Measurements from ENCODE around the gene ZRANB1. TPM values are rescaled to one million over a fixed set of nuclear protein-coding genes. Genes with fewer than 3 reads are reported as not detected.
A peak's percentile ranks its signal among the peaks of the same experiment; 100 is the strongest.

Gene ZRANB1
- total RNA-seq, 6 donors from 2014 or later, result 14.6 to 35.4 (median 17.1) TPM

DNA sequence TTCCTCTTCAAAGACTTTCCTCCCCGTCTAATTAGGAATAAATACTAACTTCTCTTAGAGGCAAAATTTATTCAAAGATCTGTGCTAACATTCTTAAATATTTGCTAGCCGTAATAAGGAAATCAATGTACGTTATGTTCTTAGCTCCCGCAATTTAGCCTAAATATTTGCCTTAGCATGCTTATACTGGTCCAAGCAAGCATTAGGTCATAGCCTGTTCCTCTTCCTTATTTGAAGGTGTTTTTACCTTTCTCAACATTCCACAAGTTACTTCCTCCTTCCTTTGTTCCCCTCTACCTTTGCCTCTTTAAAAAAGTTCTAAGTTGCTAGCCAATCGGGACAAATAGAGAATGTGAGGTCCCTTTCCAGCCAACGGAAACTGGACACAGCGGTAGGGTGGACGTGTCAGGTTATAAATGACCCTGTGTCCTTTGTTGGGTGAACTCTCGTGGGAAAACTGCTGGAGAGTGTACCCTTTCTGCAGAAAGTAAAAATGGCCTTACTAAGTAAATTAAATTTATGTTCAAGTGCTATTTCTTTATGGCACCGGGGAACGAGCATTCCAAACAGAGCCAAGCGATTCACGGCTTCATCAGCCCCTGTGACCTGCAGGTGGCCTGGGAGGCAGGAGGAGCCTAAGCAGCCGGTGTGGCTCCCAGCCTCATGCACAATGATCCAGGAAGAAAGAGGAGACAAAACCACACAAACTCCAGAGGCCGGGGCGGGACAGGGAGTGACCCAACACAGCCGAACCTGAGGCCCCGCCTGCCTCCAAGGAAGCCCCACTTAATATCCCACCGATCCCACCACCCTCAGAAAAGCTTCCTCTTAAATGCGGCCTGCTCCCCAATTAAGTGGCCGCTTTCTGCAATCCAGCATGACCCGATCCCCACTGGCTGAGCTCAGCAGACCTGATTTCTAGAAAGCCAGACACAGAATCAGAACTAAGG, 67.0 kb downstream of the ZRANB1 start:
- TF ChIP-seq POLR2AphosphoS5 (IDR thresholded peaks at IDR 0.05) (no peak), POLR2A (IDR thresholded peaks at IDR 0.05) (no peak), EP300 (IDR thresholded peaks at IDR 0.05) (no peak)
- TF ChIP-seq, protein P1, sequence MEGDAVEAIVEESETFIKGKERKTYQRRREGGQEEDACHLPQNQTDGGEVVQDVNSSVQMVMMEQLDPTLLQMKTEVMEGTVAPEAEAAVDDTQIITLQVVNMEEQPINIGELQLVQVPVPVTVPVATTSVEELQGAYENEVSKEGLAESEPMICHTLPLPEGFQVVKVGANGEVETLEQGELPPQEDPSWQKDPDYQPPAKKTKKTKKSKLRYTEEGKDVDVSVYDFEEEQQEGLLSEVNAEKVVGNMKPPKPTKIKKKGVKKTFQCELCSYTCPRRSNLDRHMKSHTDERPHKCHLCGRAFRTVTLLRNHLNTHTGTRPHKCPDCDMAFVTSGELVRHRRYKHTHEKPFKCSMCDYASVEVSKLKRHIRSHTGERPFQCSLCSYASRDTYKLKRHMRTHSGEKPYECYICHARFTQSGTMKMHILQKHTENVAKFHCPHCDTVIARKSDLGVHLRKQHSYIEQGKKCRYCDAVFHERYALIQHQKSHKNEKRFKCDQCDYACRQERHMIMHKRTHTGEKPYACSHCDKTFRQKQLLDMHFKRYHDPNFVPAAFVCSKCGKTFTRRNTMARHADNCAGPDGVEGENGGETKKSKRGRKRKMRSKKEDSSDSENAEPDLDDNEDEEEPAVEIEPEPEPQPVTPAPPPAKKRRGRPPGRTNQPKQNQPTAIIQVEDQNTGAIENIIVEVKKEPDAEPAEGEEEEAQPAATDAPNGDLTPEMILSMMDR (IDR thresholded peaks at IDR 0.05), result no peak
- H3K36me3 ChIP-seq, result peaks cover 0 to 41% (median 6%) of the 10 kb centered on the region in 4 donors
- ATAC-seq (ENCODE audit: low FRiP score in 2 of 2) (no peak), DNase-seq (no peak)
- H3K9me3 ChIP-seq, result no peaks in the 10 kb centered on the region
- no peaks in the 10 kb centered on the region for H3K27me3 ChIP-seq
- no peak overlapping the region for H3K4me3 ChIP-seq
- H3K27ac ChIP-seq, result peak overlapping the region in 2 of 4 donors; percentile 27 to 42
- H3K4me1 ChIP-seq, result peaks cover 5 to 35% (median 12%) of the 10 kb centered on the region in 4 donors
- WGBS, 2 donors, result 82 to 83% methylated on average over 22 of the region's 22 CpGs

DNA sequence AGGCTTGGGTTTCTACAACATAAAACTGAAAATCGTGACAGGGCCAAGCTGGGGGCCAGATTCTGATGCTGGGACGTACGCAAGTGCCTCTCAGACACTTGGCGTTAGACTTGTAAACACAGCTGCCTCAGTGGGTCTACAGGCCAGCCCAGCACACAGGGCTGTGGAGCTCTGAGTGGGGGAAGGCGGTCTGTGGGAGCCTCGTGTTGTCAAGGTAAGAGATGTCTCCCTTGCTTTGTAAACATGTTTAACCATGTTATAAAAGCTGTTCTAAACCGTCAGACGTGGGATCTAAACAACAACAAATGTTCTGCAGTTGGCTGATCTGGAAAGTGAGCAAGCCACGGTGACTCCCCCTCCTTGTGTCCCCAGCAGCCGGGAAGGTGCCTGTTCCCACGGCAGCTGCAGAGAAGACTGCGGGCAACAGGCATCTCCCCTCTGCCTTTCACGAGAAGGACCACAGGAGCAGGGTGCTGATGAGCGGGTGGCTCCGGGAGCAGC, 67.8 kb downstream of the ZRANB1 start:
- H3K4me1 ChIP-seq, result peaks cover 12 to 42% (median 18%) of the 10 kb centered on the region in 4 donors
- no peak overlapping the region for H3K4me3 ChIP-seq
- H3K9me3 ChIP-seq, result no peaks in the 10 kb centered on the region
- DNase-seq, result no peak
- no peak for ATAC-seq (ENCODE audit: low FRiP score in 2 of 2)
- no peak overlapping the region for H3K27ac ChIP-seq
- H3K36me3 ChIP-seq, result peaks cover 0 to 36% (median 5%) of the 10 kb centered on the region in 4 donors
- WGBS, 2 donors, result 81 to 85% methylated on average over 15 of the region's 15 CpGs
- no peaks in the 10 kb centered on the region for H3K27me3 ChIP-seq
- no peak for TF ChIP-seq EP300 (IDR thresholded peaks at IDR 0.05)
- no peak for TF ChIP-seq POLR2A (IDR thresholded peaks at IDR 0.05)
- no peak for TF ChIP-seq POLR2AphosphoS5 (IDR thresholded peaks at IDR 0.05)
- TF ChIP-seq, protein P1 (IDR thresholded peaks at IDR 0.05), result no peak

DNA sequence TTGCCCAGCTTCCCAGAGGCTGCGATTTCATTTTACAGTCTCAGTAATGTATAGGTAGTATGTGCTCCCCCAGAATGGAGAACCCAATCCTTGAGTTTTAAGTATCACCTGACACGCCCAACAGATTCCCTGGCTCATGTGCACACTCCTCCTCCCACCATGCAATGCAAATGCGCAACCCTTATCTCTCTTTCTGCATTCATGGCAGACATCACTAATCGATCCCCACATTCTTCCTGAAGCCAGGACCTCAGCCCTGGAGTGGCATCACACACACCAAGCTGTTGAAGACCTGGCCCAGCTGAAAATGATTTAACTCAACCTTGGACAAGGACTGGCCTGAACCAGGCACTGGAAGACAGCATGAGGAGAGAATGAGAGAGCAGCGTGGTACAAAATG, 68.4 kb downstream of the ZRANB1 start:
- DNase-seq (no peak), ATAC-seq (ENCODE audit: low FRiP score in 2 of 2) (no peak)
- H3K36me3 ChIP-seq, result peaks cover 0 to 30% (median 3%) of the 10 kb centered on the region in 4 donors
- no peaks in the 10 kb centered on the region for H3K27me3 ChIP-seq
- no peak overlapping the region for H3K4me3 ChIP-seq
- WGBS, 2 donors, result 95 to 96% methylated on average over 5 of the region's 5 CpGs
- H3K27ac ChIP-seq, result no peak overlapping the region
- TF ChIP-seq EP300 (IDR thresholded peaks at IDR 0.05), result no peak
- no peak for TF ChIP-seq POLR2AphosphoS5 (IDR thresholded peaks at IDR 0.05)
- no peak for TF ChIP-seq POLR2A (IDR thresholded peaks at IDR 0.05)
- TF ChIP-seq, protein P1 (IDR thresholded peaks at IDR 0.05), result no peak
- peaks cover 17 to 48% (median 24%) of the 10 kb centered on the region in 4 donors for H3K4me1 ChIP-seq
- H3K9me3 ChIP-seq, result no peaks in the 10 kb centered on the region

DNA sequence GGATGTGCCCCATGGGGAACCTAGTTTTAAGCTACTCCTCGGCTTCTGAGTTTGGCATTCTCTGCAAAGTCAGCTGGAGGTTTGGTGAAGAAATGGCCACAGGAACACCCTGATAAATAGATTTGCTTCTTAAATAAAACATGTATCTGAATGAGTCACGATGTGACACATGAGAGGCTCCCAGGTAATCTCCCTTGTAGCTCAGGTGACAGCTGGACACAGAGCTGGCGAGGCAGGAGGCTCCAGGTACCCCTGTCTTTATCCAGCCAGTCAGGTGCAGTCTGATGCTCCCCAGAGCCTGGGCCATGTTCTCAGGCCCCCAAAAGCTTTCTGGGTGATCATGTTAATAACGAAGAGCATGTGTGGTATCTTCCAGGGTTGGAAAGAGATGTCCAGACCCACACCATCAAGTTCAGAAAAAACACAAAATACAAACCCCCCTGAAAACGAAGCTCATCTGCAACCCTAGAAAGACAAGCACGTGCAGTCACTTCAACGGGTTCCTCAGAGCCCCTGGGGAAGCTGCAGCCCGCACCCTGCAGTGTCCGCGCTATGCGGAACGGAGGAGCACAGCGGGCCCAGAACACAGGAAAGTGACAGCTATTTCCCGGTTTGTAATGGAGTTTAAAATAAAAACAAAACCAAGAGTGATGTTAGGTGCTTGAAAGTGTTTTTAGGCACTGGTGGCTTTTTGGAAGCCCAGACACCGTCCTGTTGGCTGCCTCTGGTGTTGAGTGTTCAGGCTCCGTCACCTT, 69.4 kb downstream of the ZRANB1 start:
- no peak for TF ChIP-seq POLR2A (IDR thresholded peaks at IDR 0.05)
- no peak for TF ChIP-seq EP300 (IDR thresholded peaks at IDR 0.05)
- no peak for TF ChIP-seq POLR2AphosphoS5 (IDR thresholded peaks at IDR 0.05)
- TF ChIP-seq, protein P1 (IDR thresholded peaks at IDR 0.05), result no peak
- Histone ChIP-seq H3K27ac (no peak overlapping the region), H3K36me3 (peaks cover 0 to 21% (median 3%) of the 10 kb centered on the region in 4 donors), H3K4me1 (peaks cover 26 to 55% (median 33%) of the 10 kb centered on the region in 4 donors), H3K9me3 (no peaks in the 10 kb centered on the region), H3K4me3 (no peak overlapping the region), H3K27me3 (no peaks in the 10 kb centered on the region)
- no peak for DNase-seq
- ATAC-seq (ENCODE audit: low FRiP score in 2 of 2), result no peak
- 87 to 91% methylated on average over 16 of the region's 16 CpGs for WGBS, 2 donors
